Measurements from ENCODE around the gene C11orf97. TPM values are rescaled to one million over a fixed set of nuclear protein-coding genes. Genes with fewer than 3 reads are reported as not detected.
"Not testable (repeated sequence)": the region's sequence is repeated elsewhere in the genome, so short reads cannot be mapped to it uniquely, and the experiment has no call there.

Gene C11orf97
- polyA plus RNA-seq, 1 donor from 2014 or later, result not detected

- Mint-ChIP-seq H3K9me3 (no peaks in the 10 kb centered on the region), H3K4me1 (no peaks in the 10 kb centered on the region), H3K27ac (no peak overlapping the region), H3K27me3 (peaks cover 12% of the 10 kb centered on the region), H3K36me3 (no peaks in the 10 kb centered on the region), H3K4me3 (no peak overlapping the region)
Measured at GRCh38 chr11:94537031-94537600, 24.9 kb downstream of the C11orf97 start.

GRCh38 chr11:94539420-94539819 lies 27.2 kb downstream of the C11orf97 start:
- H3K27ac Mint-ChIP-seq, result no peak overlapping the region
- H3K9me3 Mint-ChIP-seq, result no peaks in the 10 kb centered on the region
- no peak overlapping the region for H3K4me3 Mint-ChIP-seq
- no peaks in the 10 kb centered on the region for H3K36me3 Mint-ChIP-seq
- H3K27me3 Mint-ChIP-seq, result peaks cover 6% of the 10 kb centered on the region
- peaks cover 6 to 13% (median 8%) of the 10 kb centered on the region in 3 donors for H3K4me1 Mint-ChIP-seq

- peak within 1 kb of the TSS; percentile 95 to 99 (median 98) for H3K4me3 Mint-ChIP-seq
- H3K36me3 Mint-ChIP-seq, result no peaks in the 10 kb centered on the region
- H3K4me1 Mint-ChIP-seq, result peaks cover 10 to 19% (median 18%) of the 10 kb centered on the region in 3 donors
- no peaks in the 10 kb centered on the region for H3K9me3 Mint-ChIP-seq
- no peaks in the 10 kb centered on the region for H3K27me3 Mint-ChIP-seq
- H3K27ac Mint-ChIP-seq, result peak within 1 kb of the TSS; percentile 82 to 98 (median 95)
Measured at GRCh38 chr11:94543695-94544645, 31.7 kb downstream of the C11orf97 start, which contains the start of gene FUT4. Gene FUT4, plus strand, starts transcription at chr11:94543921. Its CDS starts 213 bp downstream, at chr11:94544134.

- peak overlapping the region in 3 of 4 donors; percentile 63 to 91 (median 91) for H3K4me3 Mint-ChIP-seq
- H3K4me1 Mint-ChIP-seq, result peaks cover 10 to 19% (median 18%) of the 10 kb centered on the region in 3 donors
- H3K27me3 Mint-ChIP-seq, result no peaks in the 10 kb centered on the region
- H3K27ac Mint-ChIP-seq, result no peak overlapping the region
- H3K36me3 Mint-ChIP-seq, result no peaks in the 10 kb centered on the region
- H3K9me3 Mint-ChIP-seq, result no peaks in the 10 kb centered on the region
Measured at GRCh38 chr11:94544646-94545263, 32.5 kb downstream of the C11orf97 start.

- H3K27ac Mint-ChIP-seq, result peak overlapping the region in 1 of 3 donors; percentile 62
Measured at GRCh38 chr11:94545264-94546161, 33.3 kb downstream of the C11orf97 start.

GRCh38 chr11:94546162-94546470 lies 33.9 kb downstream of the C11orf97 start:
- Mint-ChIP-seq H3K36me3 (peaks cover 3% of the 10 kb centered on the region), H3K9me3 (no peaks in the 10 kb centered on the region), H3K27ac (no peak overlapping the region), H3K4me1 (peaks cover 12 to 23% (median 18%) of the 10 kb centered on the region in 3 donors), H3K4me3 (peak overlapping the region; percentile 18 to 77 (median 52)), H3K27me3 (no peaks in the 10 kb centered on the region)

More at GRCh38 chr11:94545264-94546161, 33.3 kb downstream of the C11orf97 start:
- H3K4me1 Mint-ChIP-seq, result peaks cover 11 to 22% (median 18%) of the 10 kb centered on the region in 3 donors
- H3K9me3 Mint-ChIP-seq, result no peaks in the 10 kb centered on the region
- peak overlapping the region; percentile 42 to 91 (median 77) for H3K4me3 Mint-ChIP-seq
- no peaks in the 10 kb centered on the region for H3K27me3 Mint-ChIP-seq
- peaks cover 2% of the 10 kb centered on the region for H3K36me3 Mint-ChIP-seq

GRCh38 chr11:94546886-94547285 lies 34.6 kb downstream of the C11orf97 start:
- Mint-ChIP-seq H3K9me3 (no peaks in the 10 kb centered on the region), H3K4me3 (peak overlapping the region in 2 of 4 donors; percentile 6 to 42), H3K36me3 (peaks cover 3% of the 10 kb centered on the region), H3K27ac (no peak overlapping the region), H3K27me3 (no peaks in the 10 kb centered on the region), H3K4me1 (peaks cover 12 to 23% (median 18%) of the 10 kb centered on the region in 3 donors)

- Mint-ChIP-seq H3K27ac (no peak overlapping the region), H3K4me3 (no peak overlapping the region), H3K27me3 (no peaks in the 10 kb centered on the region), H3K36me3 (peaks cover 3% of the 10 kb centered on the region), H3K9me3 (no peaks in the 10 kb centered on the region), H3K4me1 (peaks cover 5 to 15% (median 6%) of the 10 kb centered on the region in 3 donors)
Measured at GRCh38 chr11:94549146-94549545, 36.9 kb downstream of the C11orf97 start.

GRCh38 chr11:94550513-94550912 lies 38.3 kb downstream of the C11orf97 start:
- no peak overlapping the region for H3K27ac Mint-ChIP-seq
- H3K4me1 Mint-ChIP-seq, result peaks cover 5 to 13% (median 6%) of the 10 kb centered on the region in 3 donors
- no peak overlapping the region for H3K4me3 Mint-ChIP-seq

GRCh38 chr11:94553938-94554337 lies 41.7 kb downstream of the C11orf97 start:
- H3K27me3 Mint-ChIP-seq, result no peaks in the 10 kb centered on the region
- H3K4me3 Mint-ChIP-seq, result no peak overlapping the region
- peaks cover 0 to 6% (median 1%) of the 10 kb centered on the region in 3 donors for H3K4me1 Mint-ChIP-seq
- H3K27ac Mint-ChIP-seq, result no peak overlapping the region
- H3K9me3 Mint-ChIP-seq, result no peaks in the 10 kb centered on the region
- H3K36me3 Mint-ChIP-seq, result peaks cover 3% of the 10 kb centered on the region

More at GRCh38 chr11:94550513-94550912, 38.3 kb downstream of the C11orf97 start:
- Mint-ChIP-seq H3K9me3 (no peaks in the 10 kb centered on the region), H3K36me3 (peaks cover 3% of the 10 kb centered on the region), H3K27me3 (no peaks in the 10 kb centered on the region)

GRCh38 chr11:94555752-94556329 lies 43.6 kb downstream of the C11orf97 start:
- H3K4me1 Mint-ChIP-seq, H3K36me3 Mint-ChIP-seq, H3K27me3 Mint-ChIP-seq, H3K9me3 Mint-ChIP-seq, H3K27ac Mint-ChIP-seq, H3K4me3 Mint-ChIP-seq: not testable (repeated sequence)

- Mint-ChIP-seq H3K36me3 (peaks cover 2% of the 10 kb centered on the region), H3K27me3 (no peaks in the 10 kb centered on the region), H3K27ac (no peak overlapping the region), H3K4me3 (no peak overlapping the region), H3K9me3 (no peaks in the 10 kb centered on the region), H3K4me1 (peaks cover 0 to 2% (median 0%) of the 10 kb centered on the region in 3 donors)
Measured at GRCh38 chr11:94557421-94557820, 45.2 kb downstream of the C11orf97 start.

- Mint-ChIP-seq H3K27ac (peak overlapping the region in 1 of 3 donors; percentile 16), H3K4me1 (peaks cover 0 to 2% (median 0%) of the 10 kb centered on the region in 3 donors), H3K36me3 (peaks cover 2% of the 10 kb centered on the region), H3K27me3 (no peaks in the 10 kb centered on the region), H3K4me3 (no peak overlapping the region), H3K9me3 (no peaks in the 10 kb centered on the region)
Measured at GRCh38 chr11:94557992-94558391, 45.7 kb downstream of the C11orf97 start.

GRCh38 chr11:94558468-94558867 lies 46.2 kb downstream of the C11orf97 start:
- Mint-ChIP-seq H3K4me1 (peaks cover 0 to 2% (median 0%) of the 10 kb centered on the region in 3 donors), H3K27me3 (no peaks in the 10 kb centered on the region), H3K36me3 (peaks cover 2% of the 10 kb centered on the region), H3K27ac (peak overlapping the region in 1 of 3 donors; percentile 16), H3K4me3 (no peak overlapping the region), H3K9me3 (no peaks in the 10 kb centered on the region)

All from IgD-negative memory B cell (primary cell).